OCI-LY7 (cell line): ENCODE measurements around the gene GRIK1.

Source experiments
- EZH2phosphoT487 ChIP-seq: fragments of 200-600 bp; sonication (generic); IDR thresholded peaks from 2 replicates; pipeline ENCODE4 v1.6.1; 2018; ENCODE audit warnings: low read depth, borderline replicate concordance, mild to moderate bottlenecking, mixed run types, antibody characterized with exemption, low read length, moderate library complexity, mixed read lengths
- TF ChIP-seq, protein P1 (sequence below): fragments of 200-600 bp; sonication (generic); conservative IDR thresholded peaks from 2 replicates; pipeline ENCODE4 v1.5.1; 2014; ENCODE audit warnings: mild to moderate bottlenecking, antibody characterized with exemption, low read length, moderate library complexity, mixed read lengths

DNA sequence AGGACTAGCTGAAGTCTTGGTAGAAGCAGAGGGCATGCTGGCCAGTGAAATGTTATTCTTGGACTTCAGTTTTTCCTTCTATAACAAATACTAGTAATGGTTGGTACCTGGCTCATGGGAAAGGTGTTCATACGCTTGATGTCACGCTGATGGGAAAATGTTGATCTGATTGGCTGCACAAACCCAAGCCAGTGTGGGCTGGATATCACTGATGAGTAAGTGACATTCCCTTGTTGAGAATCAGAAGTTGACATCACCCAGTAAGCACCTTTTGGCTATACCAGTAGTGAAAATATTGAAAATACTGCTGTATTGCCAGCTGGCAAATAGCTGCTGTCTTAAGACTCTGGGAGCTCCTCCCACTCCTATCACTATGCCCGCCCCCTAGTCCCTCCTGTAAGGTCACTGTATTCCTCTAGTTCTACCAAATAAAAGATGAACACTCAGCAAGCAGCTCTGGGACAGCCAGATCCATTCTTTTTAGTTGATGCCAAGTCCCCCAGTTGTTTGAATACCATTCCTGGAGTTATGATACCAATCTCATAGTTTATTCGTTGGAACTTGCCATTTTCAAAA is 168.2 kb downstream of the GRIK1 start:
- TF ChIP-seq, protein P1, sequence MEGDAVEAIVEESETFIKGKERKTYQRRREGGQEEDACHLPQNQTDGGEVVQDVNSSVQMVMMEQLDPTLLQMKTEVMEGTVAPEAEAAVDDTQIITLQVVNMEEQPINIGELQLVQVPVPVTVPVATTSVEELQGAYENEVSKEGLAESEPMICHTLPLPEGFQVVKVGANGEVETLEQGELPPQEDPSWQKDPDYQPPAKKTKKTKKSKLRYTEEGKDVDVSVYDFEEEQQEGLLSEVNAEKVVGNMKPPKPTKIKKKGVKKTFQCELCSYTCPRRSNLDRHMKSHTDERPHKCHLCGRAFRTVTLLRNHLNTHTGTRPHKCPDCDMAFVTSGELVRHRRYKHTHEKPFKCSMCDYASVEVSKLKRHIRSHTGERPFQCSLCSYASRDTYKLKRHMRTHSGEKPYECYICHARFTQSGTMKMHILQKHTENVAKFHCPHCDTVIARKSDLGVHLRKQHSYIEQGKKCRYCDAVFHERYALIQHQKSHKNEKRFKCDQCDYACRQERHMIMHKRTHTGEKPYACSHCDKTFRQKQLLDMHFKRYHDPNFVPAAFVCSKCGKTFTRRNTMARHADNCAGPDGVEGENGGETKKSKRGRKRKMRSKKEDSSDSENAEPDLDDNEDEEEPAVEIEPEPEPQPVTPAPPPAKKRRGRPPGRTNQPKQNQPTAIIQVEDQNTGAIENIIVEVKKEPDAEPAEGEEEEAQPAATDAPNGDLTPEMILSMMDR: no peak
- TF ChIP-seq EZH2phosphoT487: no peak
